GM19468 (cell line): ENCODE measurements around the gene RAB6A.

Experiments used
- ATAC-seq: cut with Tn5 transposase; IDR thresholded peaks from one replicate; pipeline ENCODE4 v1.9.1; 2021; ENCODE audit warnings: mild to moderate bottlenecking, moderate library complexity, moderate number of reproducible peaks; ENCODE audit not compliant: unreplicated experiment; ENCODE audit errors: extremely low read depth

Gene RAB6A

DNA sequence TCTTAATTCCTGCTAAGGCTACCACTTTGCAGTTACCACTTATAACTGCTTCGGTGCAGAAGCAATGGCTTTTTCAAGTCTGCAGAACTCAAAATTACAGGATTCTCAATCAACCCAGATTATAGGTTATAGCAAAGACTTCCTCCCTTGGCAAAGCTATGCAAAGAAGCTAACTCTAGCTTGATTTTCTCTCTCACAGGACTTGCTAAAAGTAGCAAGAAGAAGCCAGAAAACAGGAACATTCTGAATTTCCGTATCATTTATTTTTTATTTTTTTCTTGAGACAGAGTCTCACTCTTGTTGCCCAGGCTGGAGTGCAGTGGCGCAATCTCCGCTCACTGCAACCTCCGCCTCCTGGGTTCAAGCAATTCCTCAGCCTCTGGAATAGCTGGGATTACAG is 125.2 kb downstream of the RAB6A start:
- no peak for ATAC-seq

DNA sequence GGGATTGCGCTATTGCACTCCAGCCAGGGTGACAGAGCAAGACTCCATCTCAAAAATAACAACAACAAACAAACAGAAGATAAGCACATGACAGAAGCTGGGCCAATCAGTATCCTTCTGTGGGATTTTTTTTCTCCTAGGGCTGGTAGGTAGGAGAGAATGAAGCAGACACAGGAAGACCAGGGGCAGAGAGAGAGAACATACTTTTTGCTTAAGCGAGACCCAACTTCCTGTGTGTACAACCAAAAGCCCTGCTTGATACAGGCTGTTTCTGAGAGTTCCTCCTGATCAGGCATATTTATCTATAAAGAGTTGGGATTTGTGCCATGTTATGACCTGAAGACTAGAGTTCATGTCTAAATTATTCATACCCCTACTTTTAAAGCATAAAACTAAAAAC is 126.9 kb downstream of the RAB6A start:
- no peak for ATAC-seq

DNA sequence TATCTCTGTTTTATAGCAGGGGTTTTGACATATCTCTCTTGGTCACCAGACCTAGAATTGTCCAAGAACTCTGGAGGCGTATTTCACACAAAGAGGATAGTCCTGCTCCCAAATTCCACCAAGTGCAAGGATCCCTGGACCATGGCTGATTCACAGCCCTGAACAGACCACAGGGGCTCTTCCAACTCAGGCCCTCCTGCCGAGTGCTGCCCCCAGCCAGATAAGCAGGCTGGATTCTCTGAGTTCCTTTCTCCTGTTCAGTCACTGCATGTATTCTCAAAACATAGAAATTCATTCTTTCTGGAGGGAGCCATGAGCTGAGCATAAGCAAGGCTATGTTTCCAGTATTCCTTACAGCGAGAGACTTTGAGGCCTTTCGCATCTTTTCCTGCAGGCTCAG is 127.9 kb downstream of the RAB6A start:
- no peak for ATAC-seq

DNA sequence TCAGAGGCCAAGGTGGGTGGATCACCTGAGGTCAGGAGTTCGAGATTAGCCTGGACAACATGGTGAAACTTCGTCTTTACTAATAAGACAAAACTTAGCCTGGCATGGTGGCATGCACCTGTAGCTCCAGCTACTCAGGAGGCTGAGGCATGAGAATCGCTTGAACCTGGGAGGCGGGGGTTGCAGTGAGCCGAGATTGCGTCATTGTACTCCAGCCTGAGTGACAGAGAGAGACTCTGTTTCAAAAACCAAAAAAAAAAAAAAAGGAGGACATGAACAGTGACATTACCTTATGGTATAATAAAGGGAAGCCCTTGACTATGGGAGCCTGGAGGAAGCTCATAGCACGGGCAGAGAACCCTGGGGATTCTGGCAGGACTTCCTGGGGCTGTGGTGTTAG is 131.0 kb downstream of the RAB6A start:
- no peak for ATAC-seq

DNA sequence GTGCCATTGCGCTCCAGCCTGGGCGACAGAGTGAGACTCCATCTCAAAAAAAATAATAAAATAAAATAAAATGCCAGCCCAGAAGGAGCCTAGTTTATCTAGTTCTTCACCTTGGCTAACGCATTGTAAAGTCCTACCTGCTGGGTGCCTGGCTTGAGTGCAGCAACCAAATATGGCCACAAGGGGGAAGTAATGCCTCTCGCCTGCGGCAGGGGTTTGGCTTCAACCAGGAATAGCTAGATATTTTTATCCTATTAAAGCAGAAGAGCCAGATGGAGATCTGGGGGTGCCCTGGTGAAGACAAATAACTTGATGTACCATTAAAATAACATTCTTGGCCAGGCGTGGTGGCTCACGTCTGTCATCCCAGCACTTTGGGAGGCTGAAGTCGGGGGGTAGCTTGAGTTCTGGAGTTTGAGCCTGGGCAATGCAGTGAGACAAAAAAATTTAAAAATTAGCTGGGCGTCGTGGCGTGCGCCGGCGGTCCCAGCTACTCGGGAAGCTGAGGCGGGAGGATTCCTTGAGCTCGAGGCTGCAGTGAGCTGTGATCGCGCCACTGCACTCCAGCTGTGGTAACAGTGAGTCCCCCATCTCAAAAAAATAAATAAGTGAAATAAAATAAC is 135.1 kb downstream of the RAB6A start:
- ATAC-seq = no peak
